Ovary (tissue), 9 donors: ENCODE measurements around the gene HCRTR1. TPM values are rescaled to one million over a fixed set of nuclear protein-coding genes. Genes with fewer than 3 reads are reported as not detected.

Experiments
- DNase-seq, 5 donors: peaks; one replicate each; pipeline ENCODE4 v3.0.0-alpha.2; 2019 to 2020
- H3K27ac ChIP-seq, 2 donors: fragments of 200-600 bp; one replicate each; pipeline versions ENCODE4 v1.5.1 to v1.8.0; 2019 to 2022
- H3K27me3 ChIP-seq: fragments of 200-600 bp; one replicate; pipeline ENCODE4 v1.8.0; 2022
- H3K36me3 ChIP-seq: fragments of 200-600 bp; sonication (generic); one replicate; pipeline ENCODE4 v1.5.1; 2019
- H3K4me1 ChIP-seq: one replicate; pipeline ENCODE4 v1.8.1; 2013; ENCODE audit warnings: mild to moderate bottlenecking, moderate library complexity; ENCODE audit not compliant: insufficient read depth
- H3K4me3 ChIP-seq: fragments of 200-600 bp; sonication (generic); one replicate; pipeline ENCODE4 v1.5.1; 2017
- H3K9me3 ChIP-seq, 2 donors: fragments of 200-600 bp in 1 of 2; sonication (generic) in 1 of 2; one replicate each; pipeline versions ENCODE4 v1.5.1 to v1.8.1; 2013 to 2019; ENCODE audit warnings: mild to moderate bottlenecking in 1 of 2, moderate library complexity in 1 of 2
- EP300 ChIP-seq: sonication (generic); formaldehyde crosslinking; IDR thresholded peaks from one replicate; pipeline ENCODE4 v1.6.1; 2017; ENCODE audit warnings: antibody characterized with exemption
- POLR2A ChIP-seq: fragments of 450-650 bp; IDR thresholded peaks from one replicate; pipeline ENCODE4 v1.6.1; 2017; ENCODE audit warnings: antibody characterized with exemption, mild to moderate bottlenecking, moderate library complexity
- WGBS, 3 donors: extraction: QIAGEN DNeasy Blood & Tissue Kit in 1 of 3; methylation state at CpG; one replicate each; pipeline versions ENCODE4 v1.1.5 to v1.1.7; 2013 to 2017; 5-methylcytosine and 5-hydroxymethylcytosine counted together
- intact Hi-C, 4 donors: fragments of 100-400 bp; cut with DNase I; formaldehyde crosslinking; loops; one replicate each; pipeline versions ENCODE4 v1.11.0 to v1.15.1; 2022 to 2023
- polyA plus RNA-seq, 2 donors: library from polyadenylated mRNA; stranded (reverse); fragments of 200-250 nt in 1 of 2; fragments of 350-450 nt in 1 of 2; fragmentation: Illumina TruSeq in 1 of 2; extraction: RNeasy Lipid Tissue Mini Kit (QIAGEN cat#74804) in 1 of 2; gene quantifications; one replicate each; pipeline ENCODE4 v1.2.3, GENCODE V29; 2013 to 2014
- total RNA-seq, 7 donors: library from RNA; depleted of rRNA in 2 of 7; stranded (reverse); fragments of >200 nt in 2 of 7; fragmentation: NEBNext Ultra II Directional in 3 of 7; extraction: Animal tissue kit (Norgen Biotek cat#: 25700) in 3 of 7; gene quantifications; one replicate each; pipeline versions ENCODE4 v1.1.0 to v1.2.4, GENCODE V29; 2016 to 2023
- TF ChIP-seq, protein P1 (sequence below), 3 donors: fragments of 450-650 bp in 2 of 3; fragments of 200-600 bp in 1 of 3; IDR thresholded peaks; one replicate each; pipeline versions ENCODE4 v1.5.1 to v1.8.0; 2016 to 2022; ENCODE audit warnings: antibody characterized with exemption in 3 of 3, mild to moderate bottlenecking in 1 of 3
- donor health status: DM: no; HTN: no; CAD: no; lungs with moderate emphysema.
- donor health status: DM: no; HTN: no; CAD: no.
- donor health status: Bipolar disorder and iron deficiency.
- donor health status: DM: yes; HTN: yes; CAD: no.
- donor health status: DM: no; HTN: no; CAD: no.
- donor health status: DM: yes; HTN: yes; CAD: no.

The HCRTR1 gene
- total and polyA plus RNA-seq, 9 donors: not detected

- no peak for DNase-seq
- intact Hi-C loops: loop anchor here (5.0 to 10.0 kb wide), 5 partner anchors 38 to 400 kb away; partner anchors contain the start of gene COL16A1 (in 1 of the 4)
- Histone ChIP-seq H3K27me3 (no peaks in the 10 kb centered on the region), H3K27ac (no peak overlapping the region), H3K4me3 (no peak overlapping the region), H3K4me1 (peaks cover 2% of the 10 kb centered on the region), H3K36me3 (no peaks in the 10 kb centered on the region), H3K9me3 (no peaks in the 10 kb centered on the region)
- TF ChIP-seq POLR2A (no peak), EP300 (no peak)
- TF ChIP-seq, protein P1, sequence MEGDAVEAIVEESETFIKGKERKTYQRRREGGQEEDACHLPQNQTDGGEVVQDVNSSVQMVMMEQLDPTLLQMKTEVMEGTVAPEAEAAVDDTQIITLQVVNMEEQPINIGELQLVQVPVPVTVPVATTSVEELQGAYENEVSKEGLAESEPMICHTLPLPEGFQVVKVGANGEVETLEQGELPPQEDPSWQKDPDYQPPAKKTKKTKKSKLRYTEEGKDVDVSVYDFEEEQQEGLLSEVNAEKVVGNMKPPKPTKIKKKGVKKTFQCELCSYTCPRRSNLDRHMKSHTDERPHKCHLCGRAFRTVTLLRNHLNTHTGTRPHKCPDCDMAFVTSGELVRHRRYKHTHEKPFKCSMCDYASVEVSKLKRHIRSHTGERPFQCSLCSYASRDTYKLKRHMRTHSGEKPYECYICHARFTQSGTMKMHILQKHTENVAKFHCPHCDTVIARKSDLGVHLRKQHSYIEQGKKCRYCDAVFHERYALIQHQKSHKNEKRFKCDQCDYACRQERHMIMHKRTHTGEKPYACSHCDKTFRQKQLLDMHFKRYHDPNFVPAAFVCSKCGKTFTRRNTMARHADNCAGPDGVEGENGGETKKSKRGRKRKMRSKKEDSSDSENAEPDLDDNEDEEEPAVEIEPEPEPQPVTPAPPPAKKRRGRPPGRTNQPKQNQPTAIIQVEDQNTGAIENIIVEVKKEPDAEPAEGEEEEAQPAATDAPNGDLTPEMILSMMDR (IDR thresholded peaks at IDR 0.05): no peak
- WGBS, 3 donors: 83 to 87% (median 85%) methylated on average over 9 of the region's 9 CpGs
These were observed 47.0 kb downstream of the HCRTR1 start for GRCh38 chr1:31664528-31664927.

DNA sequence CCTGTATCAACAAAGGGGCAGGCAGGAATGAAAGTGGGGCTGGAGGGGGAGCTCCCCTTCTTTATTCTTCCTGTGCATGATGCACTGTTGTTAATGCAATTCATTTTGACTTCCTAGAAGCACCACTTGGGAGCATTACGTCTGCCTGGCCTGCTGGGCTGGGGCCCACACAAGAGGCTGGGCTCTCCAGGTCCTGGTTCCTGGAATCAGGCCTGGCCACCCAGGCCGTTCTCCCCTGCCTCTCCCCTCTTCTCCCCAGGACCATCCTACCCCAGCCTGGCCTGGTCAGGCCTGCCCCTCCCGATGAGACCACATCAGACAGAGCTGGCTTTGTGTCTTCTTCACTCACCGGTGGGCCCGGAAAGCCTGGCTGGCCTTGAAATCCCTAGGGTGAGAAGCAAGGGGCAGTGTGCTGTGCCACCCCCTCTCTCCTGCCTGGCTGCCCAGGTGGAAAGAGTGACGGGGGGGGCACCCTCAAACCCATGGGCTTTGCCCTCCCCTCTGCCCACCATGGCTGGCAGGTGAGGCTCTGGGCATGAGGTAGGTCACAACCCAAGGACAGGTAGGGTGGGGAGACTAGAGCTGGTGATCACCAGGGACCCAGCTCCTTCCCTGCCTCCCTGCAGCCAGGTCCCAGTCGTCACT, 47.9 kb downstream of the HCRTR1 start:
- no peak for TF ChIP-seq POLR2A
- TF ChIP-seq, protein P1 (IDR thresholded peaks at IDR 0.05): no peak
- TF ChIP-seq EP300: no peak
- Histone ChIP-seq H3K9me3 (no peaks in the 10 kb centered on the region), H3K27ac (no peak overlapping the region), H3K36me3 (no peaks in the 10 kb centered on the region), H3K27me3 (no peaks in the 10 kb centered on the region), H3K4me1 (peaks cover 6% of the 10 kb centered on the region), H3K4me3 (no peak overlapping the region)
- WGBS, 3 donors: 32 to 53% (median 48%) methylated on average over 7 of the region's 7 CpGs
- intact Hi-C loops: loop anchor here in 3 of 4 donors (5.0 to 10.0 kb wide), 5 partner anchors 47 to 399 kb away; no protein-coding TSS in a partner anchor
- DNase-seq: no peak

DNA sequence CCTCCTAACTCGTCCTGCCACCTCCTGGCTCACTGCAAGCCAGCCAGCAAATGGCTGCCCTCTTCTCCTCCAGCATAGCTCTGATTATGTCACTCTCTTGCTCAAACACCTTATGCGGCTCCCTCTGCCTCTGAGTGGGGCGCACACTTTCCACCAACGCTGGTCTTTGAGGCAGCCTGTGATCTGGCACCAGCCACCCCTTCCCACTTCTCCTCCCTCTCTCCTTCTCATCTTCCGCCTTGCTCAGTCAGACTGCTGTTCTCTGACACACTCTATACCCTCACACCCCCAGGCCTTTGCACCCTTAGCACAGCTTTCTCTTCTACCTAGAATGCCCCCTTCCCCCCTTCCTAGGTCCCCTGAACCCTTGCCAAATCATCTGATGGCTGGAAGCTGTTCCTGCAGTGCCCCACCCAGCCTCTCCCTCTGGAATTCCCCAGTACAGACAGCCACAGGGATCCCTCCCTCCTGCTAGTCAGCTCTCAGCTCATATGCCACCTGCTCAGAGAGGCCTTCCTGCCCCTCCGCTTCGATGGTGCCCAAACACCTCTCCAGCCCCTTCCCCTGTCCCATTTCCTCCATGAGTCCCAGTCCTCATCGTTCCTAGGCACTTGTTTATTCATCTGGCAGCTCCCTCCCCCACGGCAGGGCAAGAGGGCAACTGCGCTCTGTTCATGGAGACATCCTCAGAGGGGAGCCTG, 48.9 kb downstream of the HCRTR1 start:
- intact Hi-C loops: loop anchor here in 3 of 4 donors (2.0 to 10.0 kb wide), 6 partner anchors 38 to 398 kb away; partner anchors contain the start of gene COL16A1 (in 1 of the 3)
- Histone ChIP-seq H3K9me3 (no peaks in the 10 kb centered on the region), H3K27me3 (no peaks in the 10 kb centered on the region), H3K4me1 (peaks cover 16% of the 10 kb centered on the region), H3K27ac (peak overlapping the region in 1 of 2 donors; percentile 29), H3K4me3 (no peak overlapping the region), H3K36me3 (no peaks in the 10 kb centered on the region)
- TF ChIP-seq EP300 (no peak), POLR2A (no peak)
- TF ChIP-seq, protein P1 (IDR thresholded peaks at IDR 0.05): no peak
- no peak for DNase-seq
- WGBS, 3 donors: 52 to 59% (median 56%) methylated on average over 10 of the region's 10 CpGs

- intact Hi-C loops: loop anchor here in 3 of 4 donors (2.0 to 10.0 kb wide), 6 partner anchors 38 to 398 kb away; partner anchors contain the start of gene COL16A1 (in 1 of the 3)
- H3K4me3 ChIP-seq: no peak overlapping the region
- no peaks in the 10 kb centered on the region for H3K9me3 ChIP-seq
- no peak for TF ChIP-seq EP300
- no peak for TF ChIP-seq POLR2A
- TF ChIP-seq, protein P1 (IDR thresholded peaks at IDR 0.05): no peak
- no peaks in the 10 kb centered on the region for H3K27me3 ChIP-seq
- H3K27ac ChIP-seq: peak overlapping the region in 1 of 2 donors; percentile 29
- peaks cover 18% of the 10 kb centered on the region for H3K4me1 ChIP-seq
- no peak for DNase-seq
- 66 to 73% (median 68%) methylated on average over 19 of the region's 19 CpGs for WGBS, 3 donors
- H3K36me3 ChIP-seq: no peaks in the 10 kb centered on the region
These were observed 49.7 kb downstream of the HCRTR1 start for GRCh38 chr1:31667065-31667785.
